Esophagus muscularis mucosa (tissue), 4 donors: Measurements from ENCODE around the gene NINJ2. TPM values are rescaled to one million over a fixed set of nuclear protein-coding genes. Genes with fewer than 3 reads are reported as not detected.
A peak's percentile ranks its signal among the peaks of the same experiment; 100 is the strongest.

Experiments
- DNase-seq: peaks from one replicate; pipeline ENCODE4 v3.0.0-alpha.2; 2017; ENCODE audit errors: extremely low spot score
- H3K27ac ChIP-seq, 4 donors: fragments of 200-600 bp; sonication (generic); replicated peaks in 1 of 4; 1 replicate in 3 of 4; 2 replicates in 1 of 4; pipeline ENCODE4 v1.5.1; 2016 to 2019; ENCODE audit warnings: mild to moderate bottlenecking in 1 of 4
- H3K27me3 ChIP-seq, 4 donors: fragments of 200-600 bp; sonication (generic); one replicate each; pipeline versions ENCODE4 v1.5.1 to v1.6.0; 2016 to 2019
- H3K36me3 ChIP-seq, 4 donors: fragments of 200-600 bp; sonication (generic); one replicate each; pipeline ENCODE4 v1.5.1; 2016 to 2019
- H3K4me1 ChIP-seq, 4 donors: fragments of 200-600 bp; sonication (generic); one replicate each; pipeline ENCODE4 v1.5.1; 2016 to 2019
- H3K4me3 ChIP-seq, 4 donors: fragments of 200-600 bp; sonication (generic); 1 replicate in 2 of 4; 2 replicates in 2 of 4; pipeline ENCODE4 v1.5.1; 2016 to 2019; ENCODE audit warnings: mild to moderate bottlenecking in 4 of 4, moderate library complexity in 1 of 4
- H3K9me3 ChIP-seq, 4 donors: fragments of 200-600 bp; sonication (generic); 1 replicate in 3 of 4; 2 replicates in 1 of 4; pipeline ENCODE4 v1.5.1; 2016 to 2019
- CTCF ChIP-seq, 3 experiments: fragments of 200-600 bp in 2 of 3; fragments of 450-650 bp in 1 of 3; sonication (generic) in 2 of 3; IDR thresholded peaks; one replicate each; pipeline ENCODE4 v1.5.1; 2017 to 2019; ENCODE audit warnings: antibody characterized with exemption in 3 of 3, mild to moderate bottlenecking in 2 of 3, moderate library complexity in 1 of 3
- EP300 ChIP-seq: sonication (generic); formaldehyde crosslinking; IDR thresholded peaks from one replicate; pipeline ENCODE4 v1.6.1; 2017; ENCODE audit warnings: antibody characterized with exemption
- POLR2A ChIP-seq: fragments of 450-650 bp; IDR thresholded peaks from one replicate; pipeline ENCODE4 v1.6.1; 2017; ENCODE audit warnings: antibody characterized with exemption, moderate library complexity, mild to moderate bottlenecking, low read depth
- POLR2AphosphoS5 ChIP-seq, 2 donors: sonication (generic); formaldehyde crosslinking; IDR thresholded peaks; one replicate each; pipeline ENCODE4 v1.6.1; 2017; ENCODE audit warnings: antibody characterized with exemption in 2 of 2
- WGBS: methylation state at CpG from one replicate; pipeline ENCODE4 v1.1.5; 2018; 5-methylcytosine and 5-hydroxymethylcytosine counted together
- intact Hi-C: fragments of 100-400 bp; cut with DNase I; formaldehyde crosslinking; loops from one replicate; pipeline ENCODE4 v1.15.1; 2023
- total RNA-seq, 4 donors: library from RNA; depleted of rRNA; stranded (reverse); fragments of >200 nt; gene quantifications; one replicate each; pipeline versions ENCODE4 v1.1.0 to v1.2.1, GENCODE V29; 2016

The NINJ2 gene
- total RNA-seq, 4 donors from 2014 or later: 2.9 to 11.1 (median 7.1) TPM

- DNase-seq: no peak
- 96% methylated on average over 8 of the region's 8 CpGs for WGBS
- H3K9me3 ChIP-seq: no peaks in the 10 kb centered on the region
- peaks cover 0 to 17% (median 3%) of the 10 kb centered on the region in 4 donors for H3K36me3 ChIP-seq
- H3K27ac ChIP-seq: no peak overlapping the region
- peaks cover 6 to 19% (median 9%) of the 10 kb centered on the region in 4 donors for H3K4me1 ChIP-seq
- no peaks in the 10 kb centered on the region for H3K27me3 ChIP-seq
- TF ChIP-seq EP300 (no peak), POLR2AphosphoS5 (IDR thresholded peaks at IDR 0.05) (no peak), POLR2A (no peak), CTCF (IDR thresholded peaks at IDR 0.05) (no peak)
- intact Hi-C loops: no loop called here
- H3K4me3 ChIP-seq: no peak overlapping the region
Measured at GRCh38 chr12:565161-565560, 98.1 kb downstream of the NINJ2 start.

GRCh38 chr12:563787-564298 is 99.4 kb downstream of the NINJ2 start:
- H3K27me3 ChIP-seq: peaks cover 0 to 7% (median 0%) of the 10 kb centered on the region in 4 donors
- intact Hi-C loops: no loop called here
- no peak overlapping the region for H3K4me3 ChIP-seq
- peaks cover 0 to 17% (median 3%) of the 10 kb centered on the region in 4 donors for H3K36me3 ChIP-seq
- no peak for DNase-seq
- TF ChIP-seq CTCF (IDR thresholded peaks at IDR 0.05) (no peak), POLR2A (no peak), EP300 (no peak), POLR2AphosphoS5 (IDR thresholded peaks at IDR 0.05) (no peak)
- no peaks in the 10 kb centered on the region for H3K9me3 ChIP-seq
- no peak overlapping the region for H3K27ac ChIP-seq
- H3K4me1 ChIP-seq: peaks cover 0 to 10% (median 0%) of the 10 kb centered on the region in 4 donors
- WGBS: 81% methylated on average over 7 of the region's 7 CpGs

GRCh38 chr12:563250-563781 is 99.9 kb downstream of the NINJ2 start:
- intact Hi-C loops: no loop called here
- Histone ChIP-seq H3K36me3 (peaks cover 0 to 20% (median 3%) of the 10 kb centered on the region in 4 donors), H3K27ac (no peak overlapping the region), H3K9me3 (no peaks in the 10 kb centered on the region), H3K27me3 (peaks cover 0 to 13% (median 0%) of the 10 kb centered on the region in 4 donors), H3K4me1 (peaks cover 0 to 10% (median 0%) of the 10 kb centered on the region in 4 donors), H3K4me3 (peak overlapping the region in 1 of 4 donors; percentile 22)
- no peak for TF ChIP-seq POLR2AphosphoS5 (IDR thresholded peaks at IDR 0.05)
- no peak for TF ChIP-seq CTCF (IDR thresholded peaks at IDR 0.05)
- no peak for TF ChIP-seq POLR2A
- no peak for TF ChIP-seq EP300
- 72% methylated on average over 8 of the region's 8 CpGs for WGBS
- no peak for DNase-seq

GRCh38 chr12:562634-563033 is 100.6 kb downstream of the NINJ2 start:
- peak overlapping the region in 3 of 4 donors; percentile 15 to 22 (median 19) for H3K4me3 ChIP-seq
- peaks cover 0 to 10% (median 0%) of the 10 kb centered on the region in 4 donors for H3K4me1 ChIP-seq
- WGBS: 88% methylated on average over 8 of the region's 12 CpGs
- intact Hi-C loops: no loop called here
- no peaks in the 10 kb centered on the region for H3K9me3 ChIP-seq
- H3K36me3 ChIP-seq: peaks cover 0 to 27% (median 3%) of the 10 kb centered on the region in 4 donors
- peaks cover 0 to 15% (median 0%) of the 10 kb centered on the region in 4 donors for H3K27me3 ChIP-seq
- TF ChIP-seq POLR2A (no peak), POLR2AphosphoS5 (IDR thresholded peaks at IDR 0.05) (no peak), EP300 (no peak), CTCF (IDR thresholded peaks at IDR 0.05) (no peak)
- DNase-seq: no peak
- H3K27ac ChIP-seq: no peak overlapping the region
